Endothelial cell (in vitro differentiated cells): ENCODE measurements around the gene BANK1. TPM values are rescaled to one million over a fixed set of nuclear protein-coding genes. Genes with fewer than 3 reads are reported as not detected.

ENCODE experiments used
- DNase-seq: peaks from one replicate; pipeline ENCODE4 v3.0.0; 2021; ENCODE audit warnings: low spot score
- H3K27ac Mint-ChIP-seq: one replicate; pipeline ENCODE4 v1.8.0; 2021; ENCODE audit warnings: mixed read lengths, inconsistent platforms; ENCODE audit not compliant: unreplicated experiment
- H3K27me3 Mint-ChIP-seq: one replicate; pipeline ENCODE4 v1.8.0; 2021; ENCODE audit warnings: mild to moderate bottlenecking, moderate library complexity, mixed read lengths, inconsistent platforms; ENCODE audit not compliant: unreplicated experiment
- H3K36me3 Mint-ChIP-seq: one replicate; pipeline ENCODE4 v1.8.0; 2021; ENCODE audit warnings: mild to moderate bottlenecking, low read depth, mixed read lengths, inconsistent platforms; ENCODE audit not compliant: unreplicated experiment
- H3K4me1 Mint-ChIP-seq: one replicate; pipeline ENCODE4 v1.8.0; 2021; ENCODE audit warnings: mild to moderate bottlenecking, mixed read lengths, inconsistent platforms; ENCODE audit not compliant: unreplicated experiment
- H3K4me3 Mint-ChIP-seq: one replicate; pipeline ENCODE4 v1.8.0; 2021; ENCODE audit warnings: mild to moderate bottlenecking, mixed read lengths, inconsistent platforms; ENCODE audit not compliant: unreplicated experiment
- H3K9me3 Mint-ChIP-seq: one replicate; pipeline ENCODE4 v1.8.0; 2021; ENCODE audit warnings: mixed read lengths, inconsistent platforms; ENCODE audit not compliant: unreplicated experiment
- long read RNA-seq: library from polyadenylated mRNA; unstranded; transcript quantifications from one replicate; pipeline ENCODE4 v2.0.0, GENCODE V29; 2020; ENCODE audit not compliant: unreplicated experiment
- total RNA-seq: library from RNA; stranded (reverse); fragmentation: NEBNext Ultra II Directional; extraction: Animal tissue kit (Norgen Biotek cat#: 25700); gene quantifications from one replicate; pipeline ENCODE4 v1.2.1, GENCODE V29; 2021; ENCODE audit not compliant: unreplicated experiment
- TF ChIP-seq, protein P1 (sequence below): fragments of 200-600 bp; sonication (generic); IDR thresholded peaks from one replicate; pipeline ENCODE4 v1.5.0; 2021; ENCODE audit warnings: antibody characterized with exemption; ENCODE audit not compliant: unreplicated experiment

BANK1 gene, protein sequence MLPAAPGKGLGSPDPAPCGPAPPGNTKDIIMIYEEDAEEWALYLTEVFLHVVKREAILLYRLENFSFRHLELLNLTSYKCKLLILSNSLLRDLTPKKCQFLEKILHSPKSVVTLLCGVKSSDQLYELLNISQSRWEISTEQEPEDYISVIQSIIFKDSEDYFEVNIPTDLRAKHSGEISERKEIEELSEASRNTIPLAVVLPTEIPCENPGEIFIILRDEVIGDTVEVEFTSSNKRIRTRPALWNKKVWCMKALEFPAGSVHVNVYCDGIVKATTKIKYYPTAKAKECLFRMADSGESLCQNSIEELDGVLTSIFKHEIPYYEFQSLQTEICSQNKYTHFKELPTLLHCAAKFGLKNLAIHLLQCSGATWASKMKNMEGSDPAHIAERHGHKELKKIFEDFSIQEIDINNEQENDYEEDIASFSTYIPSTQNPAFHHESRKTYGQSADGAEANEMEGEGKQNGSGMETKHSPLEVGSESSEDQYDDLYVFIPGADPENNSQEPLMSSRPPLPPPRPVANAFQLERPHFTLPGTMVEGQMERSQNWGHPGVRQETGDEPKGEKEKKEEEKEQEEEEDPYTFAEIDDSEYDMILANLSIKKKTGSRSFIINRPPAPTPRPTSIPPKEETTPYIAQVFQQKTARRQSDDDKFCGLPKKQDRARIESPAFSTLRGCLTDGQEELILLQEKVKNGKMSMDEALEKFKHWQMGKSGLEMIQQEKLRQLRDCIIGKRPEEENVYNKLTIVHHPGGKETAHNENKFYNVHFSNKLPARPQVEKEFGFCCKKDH
- total RNA-seq = 3.7 TPM
- long read RNA-seq, partial matches to known transcripts = 2 of 3 reads
- long read RNA-seq, other reads (novel, unspliced or antisense) = 0 of 3 reads

DNA sequence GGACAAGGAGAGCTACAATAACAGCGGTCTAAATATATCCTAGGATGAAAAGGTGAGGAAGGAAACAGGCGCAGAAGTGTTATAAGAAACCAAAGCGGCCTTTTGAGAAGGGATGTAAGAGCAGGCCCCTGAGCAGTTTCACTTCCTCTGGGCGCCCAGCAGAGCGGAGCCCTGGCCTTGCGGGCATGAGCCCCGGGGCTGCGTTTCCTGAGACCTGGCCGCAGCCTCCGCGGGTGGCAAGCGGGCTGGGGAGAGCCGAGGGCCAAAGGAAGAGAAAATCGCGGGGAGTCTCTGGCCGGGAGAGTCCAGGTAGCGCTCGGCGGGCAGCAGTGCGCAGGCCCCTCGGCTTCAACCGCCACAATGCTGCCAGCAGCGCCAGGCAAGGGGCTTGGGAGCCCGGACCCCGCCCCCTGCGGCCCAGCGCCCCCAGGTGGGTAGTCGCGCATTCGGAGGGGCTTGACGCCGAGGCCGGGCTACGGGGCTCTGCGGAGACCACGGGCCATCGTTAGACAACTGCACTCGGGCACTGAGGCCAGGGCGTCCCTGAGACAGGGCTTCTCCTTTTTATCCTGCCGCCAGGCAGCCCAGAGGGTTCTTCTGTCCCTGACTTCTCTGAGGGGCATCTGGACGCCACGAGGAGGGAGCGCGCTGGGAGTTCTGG lies at the start of gene BANK1:
Gene BANK1, plus strand, starts transcription at position 210 of the 661 bp plus-strand sequence. Its CDS starts 151 bp downstream, at position 361.
- H3K36me3 Mint-ChIP-seq = peaks cover 4% of the 10 kb centered on the region
- peaks cover 3% of the 10 kb centered on the region for H3K27me3 Mint-ChIP-seq
- H3K27ac Mint-ChIP-seq = peak within 1 kb of the TSS; percentile 91
- H3K9me3 Mint-ChIP-seq = no peaks in the 10 kb centered on the region
- H3K4me3 Mint-ChIP-seq = peak within 1 kb of the TSS; percentile 91
- DNase-seq = peak; percentile 89
- TF ChIP-seq, protein P1, sequence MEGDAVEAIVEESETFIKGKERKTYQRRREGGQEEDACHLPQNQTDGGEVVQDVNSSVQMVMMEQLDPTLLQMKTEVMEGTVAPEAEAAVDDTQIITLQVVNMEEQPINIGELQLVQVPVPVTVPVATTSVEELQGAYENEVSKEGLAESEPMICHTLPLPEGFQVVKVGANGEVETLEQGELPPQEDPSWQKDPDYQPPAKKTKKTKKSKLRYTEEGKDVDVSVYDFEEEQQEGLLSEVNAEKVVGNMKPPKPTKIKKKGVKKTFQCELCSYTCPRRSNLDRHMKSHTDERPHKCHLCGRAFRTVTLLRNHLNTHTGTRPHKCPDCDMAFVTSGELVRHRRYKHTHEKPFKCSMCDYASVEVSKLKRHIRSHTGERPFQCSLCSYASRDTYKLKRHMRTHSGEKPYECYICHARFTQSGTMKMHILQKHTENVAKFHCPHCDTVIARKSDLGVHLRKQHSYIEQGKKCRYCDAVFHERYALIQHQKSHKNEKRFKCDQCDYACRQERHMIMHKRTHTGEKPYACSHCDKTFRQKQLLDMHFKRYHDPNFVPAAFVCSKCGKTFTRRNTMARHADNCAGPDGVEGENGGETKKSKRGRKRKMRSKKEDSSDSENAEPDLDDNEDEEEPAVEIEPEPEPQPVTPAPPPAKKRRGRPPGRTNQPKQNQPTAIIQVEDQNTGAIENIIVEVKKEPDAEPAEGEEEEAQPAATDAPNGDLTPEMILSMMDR = peak; percentile 47
- peaks cover 8% of the 10 kb centered on the region for H3K4me1 Mint-ChIP-seq

DNA sequence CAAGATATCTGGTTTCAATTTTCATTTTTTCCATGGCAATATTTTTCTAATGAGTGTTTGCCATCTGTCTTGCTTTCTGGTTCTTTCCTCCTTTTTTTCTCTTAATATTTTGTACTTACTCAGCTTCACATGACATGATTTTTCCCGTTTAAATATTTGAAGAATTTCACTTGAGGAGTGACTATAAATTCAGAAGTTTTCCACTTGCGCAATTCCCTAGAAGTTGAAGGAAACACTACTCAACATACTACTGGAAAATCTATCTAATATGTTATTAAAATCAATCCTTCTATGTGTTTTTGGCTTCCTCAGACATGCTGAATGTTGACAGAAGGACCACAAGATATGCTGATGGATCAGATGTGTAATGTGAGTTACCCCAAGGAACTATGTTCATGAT lies 36.8 kb upstream of the BANK1 start:
- H3K27me3 Mint-ChIP-seq = no peaks in the 10 kb centered on the region
- H3K27ac Mint-ChIP-seq = no peak overlapping the region
- no peak for DNase-seq
- H3K4me1 Mint-ChIP-seq = no peaks in the 10 kb centered on the region
- H3K4me3 Mint-ChIP-seq = no peak overlapping the region
- TF ChIP-seq, protein P1 = no peak
- H3K9me3 Mint-ChIP-seq = no peaks in the 10 kb centered on the region
- H3K36me3 Mint-ChIP-seq = no peaks in the 10 kb centered on the region

DNA sequence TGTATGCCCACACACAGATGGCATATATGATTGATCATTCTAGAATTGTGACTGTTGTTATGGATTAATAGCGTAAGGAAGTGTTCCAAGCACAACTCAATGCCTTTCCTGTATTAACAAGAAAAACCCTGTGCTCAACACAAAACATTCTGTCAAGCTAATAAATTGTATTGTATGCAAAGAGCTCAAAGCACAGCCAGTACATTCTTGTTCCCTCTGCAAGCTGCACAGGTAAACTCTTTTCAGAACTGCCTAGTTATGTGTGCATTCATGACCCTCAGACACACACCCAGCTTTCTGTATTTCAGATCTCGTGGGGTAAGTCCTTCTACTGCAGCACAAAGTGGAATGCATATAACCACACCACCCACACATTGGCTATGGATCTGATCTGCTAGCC lies 34.3 kb upstream of the BANK1 start:
- TF ChIP-seq, protein P1 = no peak
- H3K9me3 Mint-ChIP-seq = no peaks in the 10 kb centered on the region
- no peak overlapping the region for H3K4me3 Mint-ChIP-seq
- H3K36me3 Mint-ChIP-seq = no peaks in the 10 kb centered on the region
- DNase-seq = no peak
- H3K27ac Mint-ChIP-seq = no peak overlapping the region
- peaks cover 2% of the 10 kb centered on the region for H3K27me3 Mint-ChIP-seq
- no peaks in the 10 kb centered on the region for H3K4me1 Mint-ChIP-seq

DNA sequence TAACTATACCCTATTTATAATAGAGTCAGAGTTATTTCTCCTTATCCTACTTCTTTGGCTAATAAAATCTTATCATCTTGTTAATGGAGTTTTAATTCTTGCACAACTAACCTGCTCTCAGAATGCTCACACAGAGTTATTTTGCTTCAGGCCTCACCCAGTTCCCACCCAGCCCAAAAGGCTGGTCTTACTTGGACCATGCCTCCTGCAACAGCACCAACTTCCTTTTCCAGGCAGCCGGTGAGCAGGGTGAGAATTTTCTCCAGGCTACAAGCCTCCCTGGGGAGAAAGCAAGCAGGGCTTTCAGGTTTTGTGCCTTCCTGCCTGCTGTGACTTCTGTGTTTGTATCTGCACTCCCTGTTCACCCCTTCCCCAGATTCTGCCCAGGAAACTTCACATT lies 29.1 kb upstream of the BANK1 start:
- no peak for DNase-seq
- Mint-ChIP-seq H3K9me3 (no peaks in the 10 kb centered on the region), H3K27ac (no peak overlapping the region), H3K36me3 (no peaks in the 10 kb centered on the region), H3K4me1 (peaks cover 8% of the 10 kb centered on the region), H3K27me3 (peaks cover 2% of the 10 kb centered on the region), H3K4me3 (no peak overlapping the region)
- TF ChIP-seq, protein P1 = no peak
